Subcutaneous adipose tissue (tissue), 4 donors: ENCODE measurements around the gene SPPL2B. TPM values are rescaled to one million over a fixed set of nuclear protein-coding genes. Genes with fewer than 3 reads are reported as not detected.

Source experiments
- total RNA-seq, 4 donors: library from RNA; depleted of rRNA; stranded (reverse); fragments of >200 nt; gene quantifications; one replicate each; pipeline ENCODE4 v1.1.0, GENCODE V29; 2016
- TF ChIP-seq, protein P1 (sequence below): fragments of 450-650 bp; IDR thresholded peaks from one replicate; pipeline ENCODE4 v1.5.1; 2016; ENCODE audit warnings: low read depth, mild to moderate bottlenecking, control low read depth, antibody characterized with exemption, moderate library complexity

The SPPL2B gene
- total RNA-seq, 4 donors from 2014 or later, result 8.7 to 50.3 (median 12.5) TPM

DNA sequence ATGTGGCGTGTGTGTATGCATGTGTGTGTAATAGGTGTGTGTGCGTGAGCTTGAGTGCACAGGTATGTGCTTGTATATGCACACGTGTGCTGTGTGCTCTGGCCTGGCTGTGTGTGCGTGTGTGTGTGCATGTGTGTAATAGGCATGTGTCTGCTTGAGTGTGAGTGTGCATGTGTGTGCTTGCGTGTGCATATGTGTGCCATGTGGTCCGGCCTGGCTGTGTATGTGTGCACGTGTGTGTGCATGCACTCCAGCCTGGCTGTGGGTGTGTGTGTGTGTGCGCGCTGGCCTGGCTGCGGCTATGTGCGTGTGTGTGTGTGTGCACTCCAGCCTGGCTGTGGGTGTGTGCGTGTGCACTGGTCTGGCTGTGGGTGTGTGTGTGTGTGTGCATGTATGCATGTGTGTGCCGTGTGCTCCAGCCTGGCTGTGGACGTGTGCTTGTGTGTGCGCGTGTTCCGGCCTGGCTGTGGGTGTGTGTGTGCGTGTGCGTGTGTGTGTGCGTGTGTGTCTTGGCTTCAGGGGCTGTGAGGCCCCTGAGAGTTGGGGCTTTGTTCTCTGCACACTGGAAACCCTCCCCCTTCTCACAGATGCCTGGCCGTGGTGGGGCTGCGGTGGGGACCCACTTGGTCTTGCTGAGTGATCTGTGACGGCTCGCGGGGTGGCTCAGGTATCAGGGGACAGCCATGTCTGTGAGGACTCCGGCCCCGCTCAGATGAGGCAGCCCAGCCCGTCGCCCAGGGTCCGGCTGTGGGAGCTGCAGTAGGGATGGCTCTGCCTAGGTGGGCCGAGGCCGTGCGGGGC is 8.2 kb downstream of the SPPL2B start:
- TF ChIP-seq, protein P1, sequence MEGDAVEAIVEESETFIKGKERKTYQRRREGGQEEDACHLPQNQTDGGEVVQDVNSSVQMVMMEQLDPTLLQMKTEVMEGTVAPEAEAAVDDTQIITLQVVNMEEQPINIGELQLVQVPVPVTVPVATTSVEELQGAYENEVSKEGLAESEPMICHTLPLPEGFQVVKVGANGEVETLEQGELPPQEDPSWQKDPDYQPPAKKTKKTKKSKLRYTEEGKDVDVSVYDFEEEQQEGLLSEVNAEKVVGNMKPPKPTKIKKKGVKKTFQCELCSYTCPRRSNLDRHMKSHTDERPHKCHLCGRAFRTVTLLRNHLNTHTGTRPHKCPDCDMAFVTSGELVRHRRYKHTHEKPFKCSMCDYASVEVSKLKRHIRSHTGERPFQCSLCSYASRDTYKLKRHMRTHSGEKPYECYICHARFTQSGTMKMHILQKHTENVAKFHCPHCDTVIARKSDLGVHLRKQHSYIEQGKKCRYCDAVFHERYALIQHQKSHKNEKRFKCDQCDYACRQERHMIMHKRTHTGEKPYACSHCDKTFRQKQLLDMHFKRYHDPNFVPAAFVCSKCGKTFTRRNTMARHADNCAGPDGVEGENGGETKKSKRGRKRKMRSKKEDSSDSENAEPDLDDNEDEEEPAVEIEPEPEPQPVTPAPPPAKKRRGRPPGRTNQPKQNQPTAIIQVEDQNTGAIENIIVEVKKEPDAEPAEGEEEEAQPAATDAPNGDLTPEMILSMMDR, result no peak

DNA sequence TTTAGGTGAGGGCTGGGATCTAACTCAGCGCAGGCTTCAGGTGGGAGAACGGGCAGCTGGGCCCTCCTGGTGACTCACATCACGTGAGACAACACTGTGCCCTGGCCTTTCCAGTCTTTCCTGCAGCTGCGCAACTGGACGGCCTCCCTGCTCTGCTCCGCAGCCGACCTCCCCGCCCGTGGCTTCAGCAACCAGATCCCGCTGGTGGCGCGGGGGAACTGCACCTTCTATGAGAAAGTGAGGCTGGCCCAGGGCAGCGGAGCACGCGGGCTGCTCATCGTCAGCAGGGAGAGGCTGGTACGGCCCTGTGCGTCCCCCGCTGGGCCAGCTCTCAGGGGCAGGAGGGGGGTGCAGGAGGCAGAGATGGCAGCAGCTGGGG is 8.8 kb downstream of the SPPL2B start:
- TF ChIP-seq, protein P1, result no peak

DNA sequence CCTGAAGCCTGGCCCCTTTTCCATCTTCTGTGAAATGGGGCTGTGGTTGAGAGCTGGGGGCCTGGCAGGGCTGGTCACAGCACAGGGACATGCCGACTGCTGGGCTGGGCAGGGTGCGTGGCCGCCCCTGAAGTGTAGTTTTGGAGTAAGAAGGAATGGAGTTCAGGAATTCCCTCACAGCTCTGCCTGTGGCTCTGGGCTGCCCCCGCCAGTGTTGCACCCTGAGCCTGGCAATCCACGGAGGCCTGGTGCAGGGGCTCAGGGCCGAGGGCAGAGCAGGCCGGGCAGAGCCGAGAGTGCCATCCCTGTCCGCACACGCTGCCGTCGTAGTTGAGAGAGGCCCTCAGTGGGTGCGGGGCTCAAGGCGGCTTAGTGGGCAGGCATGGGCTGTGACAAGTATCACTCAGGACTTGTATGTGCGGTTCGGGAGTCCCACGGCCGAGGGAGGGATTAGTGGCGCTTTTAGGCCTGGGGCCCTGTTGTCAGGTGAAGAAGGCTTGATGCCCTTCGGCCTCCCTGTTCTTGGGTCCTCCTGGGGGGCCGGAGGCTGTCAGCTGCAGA is 9.7 kb downstream of the SPPL2B start:
- TF ChIP-seq, protein P1, result no peak

DNA sequence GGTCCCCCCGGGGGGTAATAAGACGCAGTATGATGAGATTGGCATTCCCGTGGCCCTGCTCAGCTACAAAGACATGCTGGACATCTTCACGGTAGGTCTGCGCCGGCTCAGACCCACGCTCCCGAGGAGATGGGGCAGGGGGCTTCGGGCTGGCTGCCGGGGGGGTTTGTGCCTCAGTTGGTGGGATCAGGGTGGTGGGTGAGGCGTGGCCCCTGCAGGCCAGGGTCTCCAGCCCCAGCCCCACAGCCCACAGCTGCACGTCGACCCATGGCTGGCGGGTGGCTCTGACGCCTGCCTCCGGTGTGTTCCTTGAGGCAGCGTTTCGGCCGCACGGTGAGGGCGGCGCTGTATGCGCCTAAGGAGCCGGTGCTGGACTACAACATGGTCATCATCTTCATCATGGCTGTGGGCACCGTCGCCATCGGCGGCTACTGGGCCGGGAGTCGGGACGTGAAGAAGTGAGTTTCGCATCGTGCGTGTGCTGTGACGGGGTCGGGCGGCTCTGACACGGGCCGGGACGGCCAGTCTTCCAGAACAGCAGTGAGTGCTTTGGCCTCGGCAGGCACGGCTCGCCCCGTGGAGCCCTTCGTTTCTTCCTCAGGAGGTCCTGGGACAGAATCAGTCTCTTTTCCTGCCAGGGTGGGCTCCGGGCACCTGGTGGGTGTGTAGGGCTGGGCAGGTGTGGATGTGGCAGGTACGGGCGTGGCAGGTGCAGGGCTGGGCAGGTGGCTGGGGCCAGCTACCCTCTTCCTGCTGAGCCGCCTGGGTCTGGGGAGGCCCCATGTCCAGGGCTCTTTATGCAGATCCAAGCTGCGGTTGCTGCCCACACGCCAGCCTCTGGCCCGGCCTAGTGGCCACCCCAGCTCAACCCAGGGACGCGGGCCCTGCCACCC is 10.5 kb downstream of the SPPL2B start:
- TF ChIP-seq, protein P1, result no peak

DNA sequence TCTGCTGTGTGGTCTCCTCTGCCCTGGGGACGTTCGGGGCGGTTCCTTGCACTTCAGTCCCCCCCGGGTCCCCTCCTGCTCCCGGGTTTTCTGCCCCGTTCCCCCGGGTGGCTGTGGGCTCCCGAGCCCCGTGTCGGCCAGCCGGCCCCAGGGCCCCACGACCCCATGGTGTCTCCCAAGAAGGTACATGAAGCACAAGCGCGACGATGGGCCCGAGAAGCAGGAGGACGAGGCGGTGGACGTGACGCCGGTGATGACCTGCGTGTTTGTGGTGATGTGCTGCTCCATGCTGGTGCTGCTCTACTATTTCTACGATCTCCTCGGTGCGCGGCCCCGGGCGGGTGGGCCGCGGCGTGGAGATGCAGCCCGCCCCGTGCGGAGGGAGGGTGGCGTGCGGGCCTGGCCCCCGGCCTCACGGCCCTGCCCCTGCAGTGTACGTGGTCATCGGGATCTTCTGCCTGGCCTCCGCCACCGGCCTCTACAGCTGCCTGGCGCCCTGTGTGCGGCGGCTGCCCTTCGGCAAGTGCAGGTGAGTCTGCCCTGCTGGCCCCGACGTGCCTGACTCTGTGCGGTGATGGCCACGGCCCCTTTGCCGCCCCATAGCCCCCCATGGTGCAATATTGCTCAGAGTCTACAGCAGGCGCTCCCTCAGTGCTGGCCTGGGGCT is 11.3 kb downstream of the SPPL2B start:
- TF ChIP-seq, protein P1, result no peak

DNA sequence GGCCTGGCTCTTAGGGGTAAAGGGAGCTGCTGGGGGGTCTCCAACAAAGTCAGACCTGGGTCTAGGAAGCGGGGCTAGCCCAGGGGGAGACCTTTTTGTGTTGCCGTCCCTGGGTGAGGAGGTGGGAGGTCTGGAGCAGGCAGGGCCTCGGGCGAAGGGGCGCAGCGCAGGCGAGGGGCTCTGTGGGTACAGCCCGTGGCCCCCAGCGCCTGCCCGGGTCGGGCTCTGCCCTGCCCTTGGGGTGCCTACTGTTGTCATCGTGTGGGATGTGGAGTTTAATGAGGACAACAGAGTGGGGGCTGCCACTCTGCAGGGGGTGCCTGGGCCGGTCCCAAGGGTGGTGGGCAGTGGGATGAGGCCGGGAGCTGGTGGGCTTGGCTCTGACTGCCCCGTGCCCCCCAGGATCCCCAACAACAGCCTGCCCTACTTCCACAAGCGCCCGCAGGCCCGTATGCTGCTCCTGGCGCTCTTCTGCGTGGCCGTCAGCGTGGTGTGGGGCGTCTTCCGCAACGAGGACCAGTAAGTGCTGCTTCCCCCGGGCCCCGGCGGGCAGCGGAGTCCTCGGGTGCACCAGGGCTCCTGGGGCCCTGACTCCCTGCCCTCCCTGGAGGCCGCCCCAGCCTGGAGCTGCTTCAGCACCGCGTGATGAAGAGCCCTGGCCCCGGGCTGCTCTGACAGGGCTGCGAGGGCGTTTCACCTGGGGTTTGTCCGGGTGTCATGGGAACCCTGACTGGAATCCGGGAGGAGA is 12.2 kb downstream of the SPPL2B start:
- TF ChIP-seq, protein P1, result no peak
